ENCODE data around the gene HAUS1. TPM values are rescaled to one million over a fixed set of nuclear protein-coding genes. Genes with fewer than 3 reads are reported as not detected.

Gene HAUS1
- total RNA-seq, 3 donors from 2014 or later, result 44.9 to 62.6 (median 52.6) TPM

- Histone ChIP-seq H3K27ac (no peak overlapping the region), H3K27me3 (no peaks in the 10 kb centered on the region), H3K4me1 (peaks cover 0 to 7% of the 10 kb centered on the region in 2 donors), H3K4me3 (peak overlapping the region in 1 of 3 donors; percentile 46), H3K9me3 (no peaks in the 10 kb centered on the region), H3K36me3 (no peaks in the 10 kb centered on the region)
- TF ChIP-seq CTCF (IDR thresholded peaks at IDR 0.05) (no peak), POLR2A (IDR thresholded peaks at IDR 0.05) (no peak), POLR2AphosphoS5 (IDR thresholded peaks at IDR 0.05) (no peak)
- intact Hi-C loops (cut with DNase I; ENCODE audit: low total_unique reads), result no loop called here
- no peak for DNase-seq (ENCODE audit: low spot score in 2 of 2)
Measured at GRCh38 chr18:46095532-46095931, 8.7 kb upstream of the HAUS1 start.

- H3K4me1 ChIP-seq, result peaks cover 0 to 7% of the 10 kb centered on the region in 2 donors
- H3K4me3 ChIP-seq, result peak overlapping the region; percentile 88 to 99 (median 96)
- TF ChIP-seq CTCF (IDR thresholded peaks at IDR 0.05), result no peak
- no peak for TF ChIP-seq POLR2AphosphoS5 (IDR thresholded peaks at IDR 0.05)
- TF ChIP-seq POLR2A (IDR thresholded peaks at IDR 0.05), result no peak
- no peak for DNase-seq (ENCODE audit: low spot score in 2 of 2)
- H3K27ac ChIP-seq, result peak overlapping the region; percentile 86 to 93
- no peaks in the 10 kb centered on the region for H3K27me3 ChIP-seq
- H3K9me3 ChIP-seq, result no peaks in the 10 kb centered on the region
- H3K36me3 ChIP-seq, result no peaks in the 10 kb centered on the region
- intact Hi-C loops (cut with DNase I; ENCODE audit: low total_unique reads), result no loop called here
Measured at GRCh38 chr18:46096651-46097300, 7.4 kb upstream of the HAUS1 start.

- Histone ChIP-seq H3K9me3 (no peaks in the 10 kb centered on the region), H3K4me1 (peaks cover 0 to 7% of the 10 kb centered on the region in 2 donors), H3K27ac (peak overlapping the region; percentile 86 to 93), H3K36me3 (no peaks in the 10 kb centered on the region), H3K4me3 (peak overlapping the region; percentile 88 to 99 (median 96)), H3K27me3 (no peaks in the 10 kb centered on the region)
- no peak for DNase-seq (ENCODE audit: low spot score in 2 of 2)
- intact Hi-C loops (cut with DNase I; ENCODE audit: low total_unique reads), result no loop called here
- TF ChIP-seq CTCF (IDR thresholded peaks at IDR 0.05), result no peak
- no peak for TF ChIP-seq POLR2A (IDR thresholded peaks at IDR 0.05)
- no peak for TF ChIP-seq POLR2AphosphoS5 (IDR thresholded peaks at IDR 0.05)
Measured at GRCh38 chr18:46097431-46097800, 6.8 kb upstream of the HAUS1 start.

- Histone ChIP-seq H3K4me1 (peaks cover 0 to 7% of the 10 kb centered on the region in 2 donors), H3K27ac (peak within 1 kb of the TSS; percentile 86 to 93), H3K27me3 (no peaks in the 10 kb centered on the region), H3K9me3 (no peaks in the 10 kb centered on the region), H3K36me3 (no peaks in the 10 kb centered on the region), H3K4me3 (peak within 1 kb of the TSS; percentile 88 to 99 (median 96))
- intact Hi-C loops (cut with DNase I; ENCODE audit: low total_unique reads), result no loop called here
- peak; percentile 89 to 91 for DNase-seq (ENCODE audit: low spot score in 2 of 2)
- peak; percentile 47 for TF ChIP-seq POLR2A (IDR thresholded peaks at IDR 0.05)
- peak; percentile 60 to 78 (median 68) for TF ChIP-seq POLR2AphosphoS5 (IDR thresholded peaks at IDR 0.05)
- no peak for TF ChIP-seq CTCF (IDR thresholded peaks at IDR 0.05)
Measured at GRCh38 chr18:46097801-46098615, 6.2 kb upstream of the HAUS1 start, which contains the start of gene ATP5F1A. ATP5F1A (minus strand) TSS chr18:46098296; CDS start chr18:46098231, 65 bp downstream.

- Histone ChIP-seq H3K9me3 (no peaks in the 10 kb centered on the region), H3K27me3 (no peaks in the 10 kb centered on the region), H3K4me1 (peaks cover 0 to 7% of the 10 kb centered on the region in 2 donors), H3K36me3 (no peaks in the 10 kb centered on the region), H3K27ac (peak overlapping the region; percentile 86 to 93), H3K4me3 (peak overlapping the region; percentile 88 to 99 (median 96))
- no peak for TF ChIP-seq POLR2A (IDR thresholded peaks at IDR 0.05)
- no peak for TF ChIP-seq POLR2AphosphoS5 (IDR thresholded peaks at IDR 0.05)
- TF ChIP-seq CTCF (IDR thresholded peaks at IDR 0.05), result no peak
- no peak for DNase-seq (ENCODE audit: low spot score in 2 of 2)
- intact Hi-C loops (cut with DNase I; ENCODE audit: low total_unique reads), result no loop called here
Measured at GRCh38 chr18:46098616-46098933, 5.6 kb upstream of the HAUS1 start.
